Left renal cortex interstitium (tissue), 4 donors: ENCODE data around the gene VMAC. TPM values are rescaled to one million over a fixed set of nuclear protein-coding genes. Genes with fewer than 3 reads are reported as not detected.

Experiments used
- DNase-seq, 4 donors: peaks; one replicate each; pipeline ENCODE4 v3.0.0-alpha.2; 2013; ENCODE audit warnings: low read depth in 4 of 4, low spot score in 2 of 4, missing footprints in 1 of 4
- polyA plus RNA-seq, 4 donors: library from polyadenylated mRNA; unstranded; fragments of 120-200 nt; gene quantifications; one replicate each; pipeline ENCODE4 v1.2.1, GENCODE V29; 2013; ENCODE audit not compliant: insufficient read length in 4 of 4

VMAC gene
- polyA plus RNA-seq, 4 donors: 4.6 to 12.6 (median 7.9) TPM

DNA sequence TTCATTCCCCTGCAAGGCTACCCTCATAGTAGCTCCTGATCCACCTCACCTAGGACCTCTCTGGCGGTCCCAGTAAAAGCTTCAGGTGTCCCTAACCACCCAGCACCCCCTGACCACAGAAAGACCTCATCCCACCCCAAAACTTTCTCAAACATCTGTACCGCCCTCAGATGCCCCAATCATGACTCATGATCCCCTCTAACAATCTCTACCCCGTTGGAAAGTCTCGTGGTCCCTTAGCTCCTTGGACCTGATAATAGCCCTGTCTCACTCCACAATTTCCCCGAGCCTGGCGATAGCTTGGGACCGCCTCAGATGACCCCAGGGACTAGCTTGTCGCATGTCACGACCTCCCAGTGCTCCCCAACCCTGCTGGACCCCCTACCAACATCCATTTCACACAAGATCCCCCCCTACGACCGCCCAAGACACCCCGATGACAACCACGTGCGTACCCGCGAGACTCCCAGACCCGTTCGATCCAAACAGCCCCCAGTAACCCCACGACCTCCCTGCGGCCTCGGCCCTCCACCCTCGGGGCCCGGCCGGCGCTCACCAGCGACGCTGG, 1.5 kb upstream of the VMAC start:
- DNase-seq: no peak

DNA sequence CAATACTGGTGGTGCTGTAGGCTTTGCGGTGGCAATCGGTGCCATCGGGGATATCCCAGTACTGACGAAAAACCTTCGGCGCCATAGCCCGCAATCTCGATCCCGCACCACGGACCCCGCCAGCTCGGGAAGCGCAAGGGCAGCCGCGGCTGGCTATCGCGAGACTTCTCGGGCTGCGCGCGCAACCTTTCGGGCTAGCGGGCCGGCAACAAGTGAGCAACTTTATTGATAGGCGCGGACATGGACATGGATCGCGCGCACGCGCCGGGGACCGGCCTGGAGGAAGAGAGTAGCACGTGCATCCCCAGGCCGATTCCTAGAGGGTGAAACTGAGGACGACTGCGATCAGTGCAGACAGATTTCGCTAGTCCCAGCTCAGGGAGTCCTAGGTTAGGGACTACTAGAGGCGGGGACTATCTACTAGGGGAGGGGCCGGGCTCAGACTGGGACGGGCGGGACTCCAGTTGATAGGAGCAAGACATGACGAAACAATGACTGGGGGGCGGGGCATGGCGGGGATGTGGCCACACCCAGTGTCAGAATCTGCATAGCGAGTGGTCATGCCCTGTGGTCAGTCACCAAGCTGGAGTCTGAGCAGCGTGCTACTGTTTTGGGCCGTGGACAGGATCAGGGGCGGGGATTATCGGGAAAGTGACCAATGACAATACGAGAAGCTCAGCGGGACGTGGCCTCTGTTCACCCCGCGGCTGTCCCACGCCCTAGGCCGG, 884 bp upstream of the VMAC start, which contains the start of gene NDUFA11:
NDUFA11 (minus strand) TSS at position 167 of the 728 bp plus-strand sequence; CDS start at position 85, 82 bp downstream.
- peak; percentile 95 to 99 (median 98) for DNase-seq

DNA sequence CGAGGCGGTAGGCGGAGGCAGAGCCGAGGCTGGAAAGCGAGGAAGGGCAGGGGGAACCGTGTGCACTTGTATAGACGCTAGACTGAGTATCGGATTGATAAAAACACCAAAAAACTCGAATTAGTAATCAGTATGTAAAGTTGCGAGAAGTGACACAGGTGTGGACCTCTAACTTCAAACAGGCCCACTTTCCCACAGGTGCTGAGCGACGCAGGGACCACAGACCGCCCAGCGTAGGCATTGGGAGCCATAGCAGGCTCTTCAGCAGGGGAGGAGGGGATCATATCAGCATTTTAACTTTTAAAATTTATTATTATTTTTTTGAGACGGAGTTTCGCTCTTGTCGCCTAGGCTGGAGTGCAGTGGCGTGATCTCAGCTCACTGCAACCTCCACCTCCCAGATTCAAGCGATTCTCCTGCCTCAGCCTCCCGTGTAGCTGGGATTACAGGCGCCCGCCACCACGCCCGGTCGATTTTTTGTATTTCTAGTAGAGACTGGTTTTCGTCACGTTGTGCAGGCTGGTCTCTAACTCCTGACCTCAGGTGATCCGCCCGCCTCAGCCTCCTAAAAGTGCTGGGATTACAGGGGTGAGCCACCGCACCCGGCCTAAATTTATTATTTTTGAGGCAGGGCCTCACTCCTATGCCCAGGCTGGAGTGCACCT, 574 bp downstream of the VMAC start:
- DNase-seq: no peak

DNA sequence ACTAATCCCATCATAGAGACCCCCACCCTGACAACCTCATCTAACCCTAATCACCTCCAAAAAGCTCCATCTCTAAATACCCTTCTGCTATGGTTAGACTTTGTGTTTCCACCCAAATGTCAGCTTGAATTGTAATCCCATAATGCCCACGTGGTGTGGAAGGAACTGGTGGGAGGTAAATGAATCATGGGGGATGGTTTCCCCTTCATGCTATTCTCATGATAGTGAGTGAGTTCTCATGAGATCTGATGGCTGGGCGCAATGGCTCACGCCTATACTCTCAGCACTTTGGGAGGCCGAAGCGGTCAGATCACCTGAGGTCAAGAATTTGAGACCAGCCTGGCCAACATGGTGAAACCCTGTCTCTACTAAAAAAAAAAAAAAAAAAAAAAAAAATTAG, 2.6 kb downstream of the VMAC start:
- no peak for DNase-seq

DNA sequence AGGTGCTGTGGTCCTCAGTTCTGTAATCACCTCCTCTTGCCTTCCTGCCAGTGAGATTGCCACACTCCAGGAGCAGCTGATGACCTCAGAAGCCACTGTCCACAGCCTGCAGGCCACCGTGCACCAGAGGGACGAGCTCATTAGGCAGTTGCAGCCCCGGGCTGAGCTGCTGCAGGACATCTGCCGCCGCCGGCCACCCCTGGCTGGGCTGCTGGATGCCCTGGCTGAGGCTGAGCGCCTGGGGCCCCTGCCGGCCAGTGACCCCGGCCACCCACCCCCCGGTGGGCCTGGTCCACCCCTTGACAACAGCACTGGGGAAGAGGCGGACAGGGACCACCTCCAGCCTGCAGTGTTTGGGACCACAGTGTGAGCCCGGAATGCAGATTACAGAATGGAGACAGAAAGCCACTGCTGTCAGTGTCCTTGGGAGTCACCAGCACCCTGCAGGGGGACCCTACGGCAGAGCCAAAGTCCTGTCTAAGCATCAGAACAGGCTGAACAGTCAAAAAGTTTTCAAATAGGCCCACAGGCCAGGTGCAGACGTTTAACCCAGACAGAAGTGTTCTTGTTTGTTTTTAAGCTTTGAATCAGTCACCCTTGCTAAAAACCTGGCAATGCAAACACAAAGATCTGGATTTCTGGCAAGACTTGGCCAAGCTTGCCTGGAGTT, 4.2 kb downstream of the VMAC start:
- no peak for DNase-seq

DNA sequence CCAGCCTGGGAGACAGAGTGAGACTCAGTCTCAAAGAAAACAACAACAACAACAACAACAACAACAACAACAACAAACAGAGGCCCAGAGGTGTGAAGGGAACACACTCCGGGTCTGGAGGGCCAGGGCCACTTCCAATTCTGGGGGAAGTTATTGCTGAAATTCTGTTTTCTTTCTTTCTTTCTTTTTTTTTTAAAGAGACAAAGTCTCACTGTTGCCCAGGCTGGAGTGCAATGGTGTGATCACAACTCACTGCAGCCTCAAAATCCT, 5.9 kb downstream of the VMAC start:
- DNase-seq: no peak

DNA sequence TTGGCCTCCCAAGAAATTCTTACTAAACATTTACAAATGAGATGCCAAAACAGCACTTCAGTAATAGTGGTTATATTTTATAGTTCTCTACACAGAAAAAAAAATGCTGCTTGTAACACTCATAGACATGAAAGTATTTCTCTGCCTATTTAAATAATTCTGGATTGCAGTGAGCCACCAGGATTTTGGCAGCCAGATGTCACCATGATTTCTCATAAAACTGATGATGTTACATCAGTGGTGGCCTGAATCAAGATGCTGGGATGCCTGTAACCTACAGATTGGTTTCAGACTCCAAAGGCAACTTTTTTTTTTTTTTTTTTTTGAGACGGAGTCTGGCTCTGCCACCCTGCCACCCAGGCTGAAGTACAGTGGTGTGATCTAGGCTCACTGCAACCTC, 6.7 kb downstream of the VMAC start:
- no peak for DNase-seq

DNA sequence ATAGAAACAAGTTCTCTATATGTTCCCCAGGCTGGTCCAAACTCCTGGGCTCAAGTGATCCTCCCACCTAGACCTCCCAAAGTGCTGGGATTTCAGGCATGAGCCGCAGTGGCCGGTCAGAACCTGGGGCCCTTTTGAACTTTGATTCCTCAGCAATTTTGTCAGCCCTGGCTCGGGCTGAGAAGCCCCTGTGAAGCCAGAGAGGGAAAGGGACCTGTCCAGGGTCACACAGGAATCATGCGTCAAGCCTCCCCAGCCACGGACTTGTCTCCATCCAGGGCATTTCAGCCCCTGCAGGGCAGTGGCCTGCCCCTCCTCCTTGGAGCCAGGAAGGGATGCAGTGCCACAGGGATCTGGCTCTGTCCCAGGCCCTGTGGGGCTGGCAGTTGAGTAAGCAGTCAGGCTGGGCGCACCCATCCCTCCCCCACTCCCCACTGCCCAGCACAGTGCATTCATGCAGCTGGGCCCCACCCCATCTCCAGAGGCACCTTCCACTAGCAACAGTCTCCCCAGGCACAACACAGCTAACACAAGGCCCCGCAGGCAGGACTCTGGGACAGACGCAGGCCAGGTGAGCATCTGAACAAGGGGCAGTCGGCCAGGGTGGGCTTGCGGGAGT, 9.2 kb downstream of the VMAC start, which contains the start of gene CAPS:
CAPS (plus strand) TSS at position 516 of the 619 bp plus-strand sequence. CDS start 153 bp downstream, outside the sequence.
- no peak for DNase-seq

DNA sequence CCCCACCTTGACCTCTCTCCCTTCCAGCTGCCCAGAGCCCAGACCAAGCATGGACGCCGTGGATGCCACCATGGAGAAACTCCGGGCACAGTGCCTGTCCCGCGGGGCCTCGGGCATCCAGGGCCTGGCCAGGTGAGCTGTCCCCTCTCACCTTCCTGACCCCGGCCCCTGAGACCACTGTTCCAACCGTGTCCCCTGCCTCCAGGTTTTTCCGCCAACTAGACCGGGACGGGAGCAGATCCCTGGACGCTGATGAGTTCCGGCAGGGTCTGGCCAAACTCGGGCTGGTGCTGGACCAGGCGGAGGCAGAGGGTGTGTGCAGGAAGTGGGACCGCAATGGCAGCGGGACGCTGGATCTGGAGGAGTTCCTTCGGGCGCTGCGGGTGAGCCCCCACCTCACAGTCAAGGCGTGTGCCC, 9.7 kb downstream of the VMAC start:
- no peak for DNase-seq

DNA sequence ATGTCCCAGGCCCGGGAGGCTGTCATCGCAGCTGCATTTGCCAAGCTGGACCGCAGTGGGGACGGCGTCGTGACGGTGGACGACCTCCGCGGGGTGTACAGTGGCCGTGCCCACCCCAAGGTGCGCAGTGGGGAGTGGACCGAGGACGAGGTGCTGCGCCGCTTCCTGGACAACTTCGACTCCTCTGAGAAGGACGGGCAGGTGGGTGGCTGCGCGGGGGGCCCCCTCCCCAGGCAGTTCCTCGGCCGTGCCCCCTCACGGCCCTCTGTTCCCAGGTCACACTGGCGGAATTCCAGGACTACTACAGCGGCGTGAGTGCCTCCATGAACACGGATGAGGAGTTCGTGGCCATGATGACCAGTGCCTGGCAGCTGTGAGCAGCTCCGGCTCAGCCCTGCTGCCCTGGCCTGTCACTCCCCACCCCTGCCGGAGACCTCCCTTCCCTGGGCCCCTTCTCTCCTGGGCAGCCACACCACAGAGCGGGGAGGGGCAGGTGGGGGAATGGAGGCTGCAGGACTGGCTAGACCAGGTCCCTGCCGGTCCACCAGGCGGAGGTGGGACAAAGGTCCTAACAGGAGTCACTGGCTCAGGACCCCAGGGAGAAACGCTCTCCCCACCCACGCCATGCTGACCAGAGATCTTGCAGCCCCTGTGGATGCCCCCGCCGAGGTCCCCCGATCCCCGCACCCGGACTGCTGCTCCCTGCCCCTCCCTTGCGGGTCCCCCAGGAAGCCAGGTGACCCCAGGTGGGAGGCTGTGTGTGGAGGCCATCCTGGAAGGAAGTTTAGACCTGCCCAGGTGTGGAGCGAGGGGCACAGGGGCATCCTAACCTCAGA, 10.5 kb downstream of the VMAC start:
- peak in 1 of 4 donors; percentile 53 for DNase-seq

DNA sequence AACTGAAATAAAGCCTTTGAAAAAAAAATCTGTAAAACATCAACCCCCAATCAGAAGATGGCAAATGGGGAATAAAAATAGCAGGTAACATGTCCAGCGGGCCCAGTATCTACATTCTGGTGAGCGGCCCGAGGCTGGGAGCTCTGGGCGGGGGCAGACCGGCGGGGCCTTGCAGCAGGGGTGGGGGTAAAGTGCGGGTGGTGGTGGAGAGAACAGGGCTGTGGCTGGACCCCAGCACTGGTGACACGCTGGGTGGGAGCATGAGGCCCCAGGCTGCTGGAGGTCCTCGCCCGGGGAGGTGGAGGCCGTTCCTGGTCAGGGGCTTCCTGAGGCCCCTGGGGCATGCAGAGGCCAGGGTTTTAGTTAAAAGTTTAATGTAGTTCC, 11.1 kb downstream of the VMAC start:
- DNase-seq: no peak

DNA sequence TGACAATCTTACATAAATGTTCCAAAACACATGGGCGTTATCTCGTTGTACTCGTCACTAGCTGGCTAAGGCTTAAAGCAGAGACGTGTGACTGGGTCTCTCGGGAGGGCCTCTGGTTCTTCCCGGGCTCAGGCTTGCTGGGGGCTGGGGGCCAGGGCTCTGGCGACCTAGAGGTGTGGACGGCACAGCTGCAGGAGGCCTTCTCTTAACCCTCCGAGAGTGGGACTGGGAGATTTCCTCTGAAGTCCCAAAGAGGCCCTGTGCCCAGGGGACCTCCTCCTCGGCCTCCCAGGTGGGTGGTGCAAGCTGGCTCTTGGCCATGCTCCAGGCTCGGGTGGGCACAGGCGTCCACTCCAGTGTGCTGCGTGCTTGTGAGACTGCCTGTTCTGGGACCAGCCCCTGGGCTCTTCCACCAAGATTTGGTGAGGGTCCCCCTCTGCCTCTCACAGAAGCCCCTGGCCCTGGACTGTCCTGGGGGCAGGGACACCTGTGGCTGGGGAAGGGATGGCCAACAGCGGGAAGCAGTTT, 11.6 kb downstream of the VMAC start:
- no peak for DNase-seq

DNA sequence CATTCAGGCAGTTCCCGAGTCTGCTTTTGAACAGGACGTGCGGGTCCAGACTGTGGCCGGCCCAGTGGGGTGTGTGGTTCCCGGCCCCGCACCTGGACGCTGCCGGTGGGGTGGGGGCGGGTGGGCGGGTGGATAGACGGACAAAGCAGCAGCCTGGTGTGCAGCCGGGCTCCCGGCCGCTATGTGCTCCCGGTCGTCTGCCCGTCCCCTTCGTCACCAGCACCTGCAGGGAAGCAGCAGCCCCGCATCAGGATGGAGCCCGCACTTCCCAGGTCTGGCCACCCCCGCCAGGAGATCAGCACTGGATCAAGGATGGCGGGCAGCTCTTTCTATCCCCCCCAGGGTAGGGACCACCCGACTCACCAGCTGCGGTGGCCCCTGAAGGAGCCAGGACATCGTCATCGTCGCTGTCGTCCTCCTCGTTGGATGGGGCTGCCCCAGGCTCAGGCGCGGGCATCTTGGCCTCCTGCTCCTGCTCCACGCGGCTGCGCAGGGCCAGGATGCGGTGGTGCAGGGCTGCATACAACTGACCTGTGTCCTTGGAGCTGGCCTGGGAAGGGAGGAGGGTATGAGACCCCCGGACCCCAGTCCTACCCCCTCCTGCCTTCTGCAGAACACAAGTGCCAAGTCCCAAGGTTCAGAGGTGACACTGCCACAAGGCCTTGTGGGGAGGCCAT, 12.9 kb downstream of the VMAC start:
- DNase-seq: no peak

DNA sequence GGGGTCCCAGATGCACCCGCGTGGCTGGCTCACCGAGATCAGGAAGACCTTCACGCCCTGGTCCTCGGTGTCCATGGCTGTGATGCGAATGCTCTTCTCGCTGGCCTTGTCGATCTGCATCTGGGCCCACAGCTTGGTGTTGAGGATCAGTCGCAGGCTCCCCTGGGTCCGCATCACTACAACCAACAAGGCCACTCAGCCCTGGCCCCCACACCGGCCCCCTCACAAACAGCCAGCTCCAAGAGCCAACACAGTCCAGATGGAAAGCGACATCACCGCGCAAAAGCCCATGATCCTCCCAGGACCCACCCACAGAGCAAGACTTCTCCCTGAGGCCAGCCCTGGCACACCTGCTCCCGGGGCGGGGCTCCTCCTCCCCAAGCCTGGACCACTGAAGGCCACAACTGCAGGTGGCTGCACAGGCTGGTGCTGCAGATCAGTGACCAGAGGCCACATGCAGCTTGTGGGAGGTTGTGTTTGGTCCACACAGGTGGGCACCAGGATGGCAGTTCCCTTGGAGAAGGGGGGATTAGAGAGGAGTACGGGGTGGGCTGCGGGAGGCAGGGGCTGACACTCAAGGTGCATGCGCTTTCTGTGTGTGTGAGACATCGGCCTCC, 13.9 kb downstream of the VMAC start:
- no peak for DNase-seq

DNA sequence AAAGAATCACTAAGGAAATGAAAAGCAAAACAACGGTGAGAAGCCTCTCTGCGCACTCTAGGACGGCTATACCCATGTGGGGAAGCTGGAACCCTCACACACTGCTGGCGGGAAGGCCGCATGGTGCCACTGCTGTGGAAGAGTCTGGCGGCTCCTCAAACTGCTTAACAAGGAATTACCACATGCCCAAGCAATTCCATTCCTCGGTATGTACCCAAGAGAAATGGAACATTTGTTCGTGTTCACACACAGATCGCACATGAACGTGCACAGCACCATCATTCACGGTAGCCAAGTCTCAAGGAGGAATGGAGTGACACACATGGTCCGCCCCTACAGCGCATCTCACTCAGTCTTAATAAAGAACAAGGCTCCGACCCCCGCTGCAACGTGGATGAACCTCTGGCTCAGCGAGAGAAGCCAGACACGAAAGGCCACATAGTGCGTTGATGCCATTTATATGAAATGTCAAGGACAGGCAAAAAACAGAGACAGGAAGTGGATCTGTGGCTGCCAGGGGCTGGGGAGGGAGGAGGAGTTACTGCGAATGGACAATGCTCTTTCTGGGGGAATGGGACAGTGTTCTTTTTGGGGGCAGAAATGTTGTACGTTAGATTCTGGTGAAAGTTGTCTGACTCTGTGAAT, 17.0 kb downstream of the VMAC start:
- no peak for DNase-seq

DNA sequence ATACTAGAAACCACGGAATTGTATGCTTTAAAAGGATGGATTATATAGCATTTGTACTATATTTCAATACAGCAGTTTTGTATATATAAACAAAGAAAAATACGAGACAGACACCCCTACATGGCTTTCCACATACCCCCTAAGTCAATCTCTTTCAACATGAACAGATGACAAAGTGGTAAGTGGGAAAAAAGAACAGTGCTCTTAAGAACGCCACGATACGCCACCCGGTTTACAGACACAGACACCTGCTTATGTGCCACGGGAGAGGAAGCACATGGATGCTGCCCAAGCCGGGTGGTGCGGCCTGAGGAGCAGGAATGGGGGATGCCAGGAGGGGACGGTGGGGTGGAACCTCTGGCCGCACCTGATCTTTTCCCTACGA, 17.5 kb downstream of the VMAC start:
- DNase-seq: no peak

DNA sequence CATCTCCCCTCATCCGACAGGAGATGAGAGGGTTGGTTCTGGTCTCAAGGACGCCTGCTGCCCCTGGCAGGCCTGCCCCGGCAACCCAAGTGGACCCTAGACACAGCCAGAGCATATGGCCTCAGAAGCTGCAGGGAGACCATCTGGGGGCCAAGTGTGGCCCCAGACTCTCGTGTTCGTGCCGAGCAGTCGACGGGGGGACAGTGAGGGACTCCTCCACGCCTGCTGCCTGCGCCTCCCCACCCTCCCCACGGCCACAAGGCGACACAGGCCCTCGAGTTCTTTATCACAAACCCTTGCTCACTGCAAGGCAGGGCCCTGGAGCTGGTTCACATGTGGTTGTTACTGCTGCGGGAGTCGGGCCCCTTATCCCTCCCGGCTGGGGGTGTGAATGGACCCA, 18.7 kb downstream of the VMAC start:
- DNase-seq: no peak

DNA sequence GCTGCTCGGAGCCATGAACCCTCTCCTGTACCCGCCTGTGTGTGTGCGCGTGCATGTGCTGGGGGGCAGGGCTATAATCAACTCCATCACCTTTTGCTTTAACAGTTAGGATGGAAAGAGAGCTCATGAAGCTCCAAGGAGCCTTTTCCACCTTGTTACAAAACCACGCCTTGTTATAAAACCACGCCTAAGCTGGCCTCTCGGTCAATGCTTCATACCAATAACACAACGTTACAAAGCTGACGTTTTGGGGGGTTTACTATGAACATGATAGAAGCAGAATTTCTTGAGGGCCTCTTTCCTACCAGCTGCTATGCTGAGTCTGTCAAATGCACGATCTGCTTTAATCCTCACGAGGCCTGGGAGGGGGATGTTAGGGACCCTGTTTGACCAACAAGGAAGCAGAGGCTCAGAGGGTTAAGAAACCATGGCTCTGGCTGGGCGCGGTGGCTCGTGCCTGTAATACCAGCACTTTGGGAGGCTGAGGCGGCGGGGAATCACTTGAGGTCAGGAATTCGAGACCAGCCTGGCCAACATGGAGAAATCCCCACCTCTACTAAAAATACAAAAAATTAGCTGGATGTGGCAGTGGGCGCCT, 21.3 kb downstream of the VMAC start:
- no peak for DNase-seq
